DMS79 (cell line): Measurements from ENCODE around the gene CEMIP2.
"Not testable (repeated sequence)": the region's sequence is repeated elsewhere in the genome, so short reads cannot be mapped to it uniquely, and the experiment has no call there.

Experiments
- DNase-seq: peaks from one replicate; lab custom pipeline; 2025; lab: John Stamatoyannopoulos, UW

CEMIP2 gene

DNA sequence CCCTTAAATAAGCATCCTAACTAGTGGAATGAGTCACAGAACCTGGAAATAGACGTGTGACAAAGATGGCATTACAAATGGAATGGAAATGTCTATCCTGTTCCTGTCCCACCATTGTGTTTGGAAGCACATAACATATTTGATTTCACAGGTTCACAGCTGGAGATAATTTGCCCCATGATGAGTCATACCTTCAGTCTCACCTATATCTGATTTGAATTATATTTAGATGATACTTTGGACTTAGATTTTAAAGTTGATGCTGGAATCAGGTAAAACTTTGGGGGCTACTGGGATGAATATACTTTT, 92.5 kb downstream of the CEMIP2 start:
- DNase-seq, result no peak

DNA sequence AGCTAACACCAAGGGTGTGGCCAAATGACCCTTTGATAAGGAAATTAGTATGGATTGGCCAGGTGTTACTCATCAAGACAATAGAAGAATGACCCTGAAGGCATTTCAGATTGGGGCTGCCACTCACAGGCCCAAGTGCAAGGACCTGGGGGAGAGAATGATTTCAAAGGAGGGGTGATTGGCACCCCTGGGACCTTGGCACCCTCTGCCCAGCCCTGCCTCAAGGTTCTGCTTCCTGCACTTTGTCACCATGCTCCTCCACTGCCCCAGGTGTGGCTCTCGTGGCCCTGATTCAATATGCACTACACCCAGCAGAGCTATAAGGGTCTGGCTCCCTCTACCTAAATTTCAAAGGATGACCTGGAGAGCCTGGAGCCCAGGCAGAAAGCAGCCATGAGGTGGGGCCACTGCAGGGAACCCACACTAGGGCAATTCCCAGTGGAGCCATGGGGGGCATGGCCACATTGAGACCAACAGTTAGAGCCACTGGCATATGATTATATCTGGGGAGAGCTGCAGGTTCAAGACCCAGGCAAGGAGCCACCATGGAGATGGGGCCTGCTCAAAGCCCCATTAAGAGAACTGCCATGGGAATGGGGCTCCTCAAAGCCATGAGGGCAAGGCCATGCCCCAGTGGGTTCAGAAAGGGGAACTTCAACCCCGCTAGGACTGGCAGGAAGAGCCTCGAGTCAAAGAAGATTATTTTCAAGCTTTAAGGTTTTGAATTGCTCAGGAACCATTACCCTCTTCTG, 93.0 kb downstream of the CEMIP2 start:
- no peak for DNase-seq

DNA sequence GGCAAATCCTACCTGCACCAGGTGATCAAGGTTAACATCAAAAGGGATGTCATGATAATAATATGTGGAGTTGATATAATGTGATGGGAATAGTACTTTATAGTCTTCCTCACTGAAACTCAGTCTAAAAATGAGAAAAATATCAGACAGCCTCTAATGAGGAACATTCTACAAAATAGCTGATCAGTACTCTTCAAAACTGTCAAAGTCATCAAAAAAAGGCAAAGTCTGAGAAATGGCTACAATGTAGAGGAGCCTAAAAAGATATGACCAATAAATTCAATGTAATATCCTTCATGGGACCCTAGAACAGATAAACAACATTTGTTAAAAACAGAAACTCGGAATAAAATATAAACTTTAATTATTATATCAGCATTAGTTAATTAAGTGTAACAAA, 95.7 kb downstream of the CEMIP2 start:
- no peak for DNase-seq

DNA sequence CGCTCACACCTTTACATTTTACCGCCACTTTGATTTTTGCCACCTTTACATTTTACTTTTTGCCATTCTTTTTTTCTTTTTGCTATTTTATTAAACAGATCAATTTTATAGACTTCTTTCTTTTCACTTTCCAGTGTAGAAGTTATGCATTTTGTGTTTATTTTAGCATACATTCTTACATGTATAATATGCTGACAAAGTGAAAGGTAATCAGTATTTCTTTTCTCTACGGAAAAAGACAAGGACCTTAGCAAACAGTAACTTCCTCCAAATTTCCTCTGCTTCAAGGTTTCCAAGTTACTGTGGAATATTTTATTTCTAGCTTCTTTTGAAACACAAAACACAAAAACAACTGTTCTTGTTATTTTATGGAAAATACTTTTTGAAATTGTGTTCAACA, 97.0 kb downstream of the CEMIP2 start:
- DNase-seq, result no peak

DNA sequence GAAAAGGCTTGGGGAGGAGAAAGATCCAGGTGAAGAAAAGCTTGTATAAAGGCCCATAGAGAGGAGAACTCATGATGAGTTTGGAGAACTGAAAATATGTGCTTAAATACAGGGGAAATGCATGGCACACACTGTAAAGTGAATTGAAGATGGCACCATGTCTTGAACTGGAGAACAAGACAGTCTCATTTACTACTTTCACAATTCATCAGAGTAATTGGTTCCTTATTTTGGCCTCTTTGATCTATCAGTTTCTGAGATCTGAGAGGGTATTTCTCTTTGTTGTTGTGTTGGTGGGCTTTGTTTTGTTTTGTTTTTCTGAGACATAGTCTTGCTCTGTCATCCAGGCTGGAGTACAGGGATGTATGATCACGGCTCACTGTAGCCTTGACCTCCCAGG, 98.2 kb downstream of the CEMIP2 start:
- no peak for DNase-seq

DNA sequence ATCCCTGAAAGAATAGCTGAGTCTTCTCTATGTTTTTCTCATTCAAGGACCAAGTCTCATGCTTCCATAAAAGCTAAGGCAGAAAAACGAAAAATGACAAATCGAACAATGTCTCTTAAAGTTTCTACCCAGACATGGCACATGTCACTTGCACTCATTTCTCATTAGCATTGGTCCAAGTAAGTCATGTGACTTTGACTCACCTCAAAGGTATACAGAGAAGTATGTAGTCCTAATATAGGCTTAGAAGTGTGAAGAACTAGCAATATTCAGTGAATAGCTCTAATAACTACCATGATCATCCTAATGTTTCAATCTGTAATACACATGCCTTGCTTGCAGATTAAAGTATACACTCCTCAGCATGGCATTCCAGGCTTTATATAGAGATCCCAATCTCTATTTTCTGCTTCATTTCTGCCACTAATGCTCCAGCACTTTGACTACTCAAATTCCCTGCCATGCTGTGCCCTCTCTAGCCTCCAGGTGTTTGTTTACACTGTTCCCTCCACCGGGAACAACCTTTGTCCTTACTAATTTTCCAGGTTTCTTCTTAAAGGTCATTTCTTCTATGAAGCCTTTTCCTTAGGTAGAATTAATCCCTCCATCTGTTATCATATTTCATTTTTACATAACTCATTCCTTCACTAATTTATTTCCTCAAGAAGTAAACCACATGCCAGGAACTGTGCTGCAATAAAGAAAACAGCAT, 98.9 kb downstream of the CEMIP2 start:
- DNase-seq, result no peak

DNA sequence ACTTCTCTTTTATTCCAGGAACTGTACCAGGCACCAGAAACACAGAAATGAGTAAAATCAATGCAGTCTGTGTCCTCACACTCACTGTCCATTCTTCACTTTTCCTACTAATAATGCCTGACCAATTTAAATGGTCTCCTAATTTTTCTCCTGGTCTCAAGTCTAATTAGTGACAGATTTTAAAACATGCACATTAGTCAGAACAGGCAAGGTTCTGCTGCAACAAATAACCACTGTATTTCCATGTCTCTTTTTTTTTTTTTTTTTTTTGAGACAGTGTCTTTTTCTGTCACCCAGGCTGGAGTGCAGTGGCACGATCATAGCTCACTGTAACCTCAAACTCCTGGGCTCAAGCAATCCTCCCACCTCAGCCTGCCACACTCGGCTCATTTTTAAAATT, 99.6 kb downstream of the CEMIP2 start:
- DNase-seq, result no peak

DNA sequence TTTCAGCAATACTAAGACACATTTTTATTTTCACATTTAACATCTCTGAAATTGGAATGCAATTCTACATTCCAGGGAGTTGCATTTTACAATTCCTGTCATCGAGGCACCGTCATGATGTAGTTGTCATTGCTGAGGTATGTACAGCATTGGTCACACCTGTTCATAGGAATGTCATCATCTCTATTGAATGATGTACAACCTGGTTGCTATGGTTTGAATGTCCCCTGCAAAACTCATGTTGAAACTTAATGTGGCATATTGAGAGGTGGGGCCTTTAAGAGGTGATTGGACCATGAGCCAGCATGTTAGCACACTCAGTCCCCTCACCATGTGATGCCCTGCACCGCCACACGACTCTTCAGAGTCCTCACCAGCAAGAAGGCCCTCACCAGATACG, 103.1 kb downstream of the CEMIP2 start:
- DNase-seq, result no peak

DNA sequence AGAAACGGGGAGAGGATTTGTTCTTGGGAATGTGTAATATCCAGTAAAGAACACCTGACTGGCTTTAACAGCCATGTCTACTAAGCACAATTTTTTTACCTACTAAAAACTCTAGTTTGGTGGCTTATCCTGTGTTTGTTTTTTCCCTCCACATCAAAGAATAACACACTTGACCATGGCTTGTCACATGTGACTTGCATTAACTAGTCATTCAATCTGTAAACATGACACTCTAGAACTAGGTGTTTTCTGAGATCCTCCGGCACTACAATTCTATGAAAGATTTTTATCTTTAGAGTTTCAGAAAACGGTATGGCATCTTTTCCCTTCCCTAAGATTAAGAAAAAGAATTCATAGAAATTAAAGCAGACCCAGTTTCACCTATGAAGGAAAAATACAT, 103.7 kb downstream of the CEMIP2 start:
- no peak for DNase-seq

DNA sequence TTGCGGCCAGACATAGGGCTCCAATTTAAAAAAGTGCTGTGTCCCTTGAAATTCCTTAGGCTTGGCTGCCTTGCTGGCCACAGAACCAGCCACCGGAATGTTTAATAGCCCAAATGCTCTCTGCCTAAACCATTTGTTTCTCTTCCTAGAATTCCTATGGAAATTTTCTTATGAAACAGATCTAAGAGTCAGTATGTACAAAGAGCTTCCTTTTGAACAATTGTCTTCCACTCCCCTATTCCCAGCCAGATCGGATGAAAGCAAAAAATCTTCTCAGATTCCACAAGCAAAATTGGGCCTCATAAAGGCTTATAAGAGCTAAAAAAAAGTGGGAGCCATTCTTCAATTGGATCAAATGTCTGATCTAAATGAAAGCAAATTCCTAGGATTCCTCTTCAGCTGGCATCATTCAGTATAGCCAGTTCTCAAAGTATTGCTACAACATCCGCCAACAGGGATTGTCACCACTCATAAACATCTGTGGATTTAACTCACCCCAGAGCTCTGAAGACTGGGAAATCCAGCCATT, 104.3 kb downstream of the CEMIP2 start:
- DNase-seq, result no peak

DNA sequence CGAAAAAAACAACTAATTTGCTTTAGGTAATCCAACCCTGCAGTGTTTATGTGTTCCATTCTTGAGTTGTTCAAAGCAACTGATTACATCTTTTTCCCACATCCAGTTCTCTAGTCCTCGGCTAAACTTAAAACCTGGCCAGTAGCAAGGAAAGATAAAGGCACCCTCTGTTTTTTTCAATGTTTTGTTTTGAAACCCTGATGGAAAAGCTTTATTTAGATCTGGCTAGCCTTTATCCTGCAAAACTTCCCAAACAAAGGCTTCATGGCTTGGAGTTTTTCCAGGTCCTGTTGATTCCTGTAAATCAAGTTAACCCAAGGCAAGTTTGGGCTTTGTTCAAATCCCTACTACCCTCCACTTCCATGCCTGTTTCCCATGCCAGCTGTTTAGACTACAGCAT, 105.1 kb downstream of the CEMIP2 start:
- no peak for DNase-seq

DNA sequence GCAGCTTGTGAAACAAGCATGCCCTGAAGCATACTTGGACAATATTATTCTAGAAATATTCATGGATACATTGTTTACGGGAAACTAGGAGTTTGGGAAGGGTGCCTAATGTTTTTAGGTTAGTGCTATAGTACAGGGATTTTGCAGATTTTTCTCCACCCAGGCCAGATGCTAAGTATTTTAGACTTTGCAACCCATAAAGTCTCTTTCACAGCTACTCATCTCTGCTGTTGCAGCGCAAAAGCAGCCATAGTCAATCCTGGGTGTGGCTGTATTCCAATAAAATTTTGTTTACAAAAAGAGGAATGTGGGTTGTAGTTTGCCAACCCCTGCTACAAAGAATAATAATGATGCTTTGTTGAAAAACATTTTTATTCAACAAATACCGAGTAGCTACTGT, 106.2 kb downstream of the CEMIP2 start:
- no peak for DNase-seq

DNA sequence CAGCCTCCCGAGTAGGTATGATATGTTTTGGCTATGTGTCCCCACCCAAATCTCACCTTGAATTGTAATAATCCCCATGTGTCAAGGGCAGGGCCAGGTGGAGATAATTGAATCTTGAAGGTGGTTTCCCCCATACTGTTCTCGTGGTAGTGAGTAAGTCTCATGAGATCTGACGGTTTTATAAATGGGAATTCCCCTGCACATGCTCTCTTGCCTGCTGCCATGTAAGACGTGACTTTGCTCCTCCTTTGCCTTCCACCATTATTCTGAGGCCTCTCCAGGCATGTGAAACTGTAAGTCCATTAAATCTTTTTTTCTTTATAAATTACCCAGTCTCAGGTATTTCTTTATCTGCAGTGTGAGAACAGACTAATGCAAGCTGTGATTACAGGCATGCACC, 111.0 kb downstream of the CEMIP2 start:
- not testable (repeated sequence) for DNase-seq

DNA sequence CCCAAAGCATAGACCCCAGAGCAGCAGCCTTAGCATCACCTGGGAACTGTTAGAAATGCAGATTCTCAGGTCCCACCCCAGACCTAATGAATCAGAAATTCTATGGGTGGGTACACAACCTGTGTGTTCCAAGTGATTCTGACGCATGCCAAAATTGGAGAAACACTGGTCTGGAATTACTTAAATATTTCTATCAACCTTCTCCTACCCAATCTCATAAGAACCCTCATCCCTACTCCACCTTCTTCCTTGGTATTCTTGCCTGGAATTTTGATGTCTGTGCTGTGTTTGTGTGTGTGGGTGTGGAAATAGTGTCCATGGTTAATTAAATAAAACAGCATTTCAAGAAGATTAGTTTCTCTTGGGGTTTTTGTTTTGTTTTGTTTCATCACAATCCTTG, 111.8 kb downstream of the CEMIP2 start:
- DNase-seq, result no peak

DNA sequence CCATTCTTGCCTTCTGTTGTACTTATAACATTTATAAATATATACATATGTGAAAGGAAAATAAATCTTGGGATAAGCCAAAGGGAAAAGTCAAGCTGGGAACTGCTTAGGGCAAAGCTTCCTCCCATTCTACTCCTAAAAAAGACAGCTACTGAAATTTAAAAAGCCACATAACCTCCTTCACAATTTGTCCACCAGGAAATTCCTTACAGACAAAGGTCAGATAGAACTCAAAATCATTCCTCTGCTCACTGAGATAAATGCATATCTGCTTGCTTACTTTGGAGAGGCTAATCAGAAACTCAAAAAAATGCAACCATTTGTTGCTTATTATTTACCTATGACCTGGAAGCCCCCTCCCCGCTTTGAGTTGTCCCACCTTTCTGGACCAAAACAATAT, 112.5 kb downstream of the CEMIP2 start:
- no peak for DNase-seq

DNA sequence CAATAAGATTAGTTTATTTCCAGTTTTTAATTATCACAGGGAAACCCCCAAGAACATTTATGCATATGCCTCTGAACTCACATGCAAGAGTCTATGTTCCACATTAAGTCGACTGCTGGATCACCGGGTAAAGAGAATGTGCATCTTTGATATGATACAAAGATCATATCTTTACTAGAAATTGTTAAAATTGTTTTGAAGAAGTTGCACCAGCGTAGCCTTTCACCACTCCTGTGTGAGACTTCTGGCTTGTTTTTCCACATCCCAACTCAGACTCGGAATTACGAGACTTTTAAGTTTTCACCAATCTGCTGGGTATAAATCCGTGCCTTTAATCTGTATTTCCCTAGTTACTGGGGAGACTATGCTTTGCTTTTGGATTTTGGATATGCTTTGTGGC, 113.2 kb downstream of the CEMIP2 start:
- DNase-seq, result no peak

DNA sequence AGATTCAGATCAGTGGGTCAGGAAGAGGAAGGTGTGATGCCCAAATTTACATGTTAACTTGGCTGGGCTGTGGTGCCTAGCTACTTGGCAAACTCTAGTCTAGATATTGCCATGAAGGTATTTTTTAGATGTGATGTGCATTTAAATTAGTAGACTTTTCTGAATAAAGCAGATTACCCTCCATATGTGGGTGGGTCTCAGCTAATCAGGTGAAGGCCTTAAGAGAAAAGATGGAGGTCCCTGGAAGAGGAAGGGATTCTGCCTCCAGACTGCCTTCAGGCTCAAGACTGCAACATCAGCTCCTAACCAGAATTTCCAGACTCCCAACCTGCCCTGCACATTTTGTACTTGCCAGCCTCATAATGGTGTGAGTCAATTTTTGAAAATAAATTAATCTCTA, 115.8 kb downstream of the CEMIP2 start:
- DNase-seq, result no peak

DNA sequence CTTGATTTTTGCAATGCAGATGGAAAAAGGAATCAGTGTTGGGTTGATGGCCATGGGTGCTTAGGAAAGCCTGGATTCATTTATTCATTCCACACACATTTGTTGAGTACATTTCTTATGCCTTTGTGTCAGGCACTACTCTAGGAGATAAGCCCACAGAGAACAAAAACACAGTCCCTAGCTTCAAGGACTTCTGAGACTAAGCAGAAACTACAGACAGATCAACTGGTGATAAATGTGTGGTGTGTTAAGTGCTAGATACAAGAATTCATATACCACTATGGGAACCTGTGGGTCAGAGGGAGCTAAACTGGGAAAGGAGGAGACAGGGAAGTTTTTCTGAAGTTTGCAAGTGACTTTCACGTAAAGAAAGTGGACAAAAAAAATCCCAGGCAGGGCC, 119.9 kb downstream of the CEMIP2 start:
- DNase-seq, result no peak

DNA sequence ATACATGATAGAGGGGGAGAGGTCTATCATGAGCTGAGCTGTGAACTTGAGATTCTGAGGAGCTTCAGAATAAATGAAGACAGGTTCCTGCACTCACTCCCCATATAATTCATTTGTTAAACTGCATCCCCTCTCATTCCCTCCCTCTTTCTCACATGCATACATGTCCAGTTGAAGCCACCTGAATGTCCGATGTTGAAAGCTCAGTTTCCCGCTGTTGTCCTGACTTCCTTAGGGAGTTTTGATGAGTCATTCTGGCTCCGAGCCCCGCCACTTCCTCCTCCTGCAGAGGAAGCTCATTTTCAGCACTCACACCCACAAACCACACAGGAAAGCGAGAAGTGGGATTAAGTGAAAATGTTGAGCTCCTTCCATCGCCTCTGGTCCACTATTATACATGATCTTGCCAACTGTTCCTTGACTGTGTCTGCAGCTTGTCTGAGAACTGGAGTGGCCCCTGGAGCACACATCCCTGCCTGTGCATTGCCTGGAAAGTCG, 121.2 kb downstream of the CEMIP2 start:
- no peak for DNase-seq

DNA sequence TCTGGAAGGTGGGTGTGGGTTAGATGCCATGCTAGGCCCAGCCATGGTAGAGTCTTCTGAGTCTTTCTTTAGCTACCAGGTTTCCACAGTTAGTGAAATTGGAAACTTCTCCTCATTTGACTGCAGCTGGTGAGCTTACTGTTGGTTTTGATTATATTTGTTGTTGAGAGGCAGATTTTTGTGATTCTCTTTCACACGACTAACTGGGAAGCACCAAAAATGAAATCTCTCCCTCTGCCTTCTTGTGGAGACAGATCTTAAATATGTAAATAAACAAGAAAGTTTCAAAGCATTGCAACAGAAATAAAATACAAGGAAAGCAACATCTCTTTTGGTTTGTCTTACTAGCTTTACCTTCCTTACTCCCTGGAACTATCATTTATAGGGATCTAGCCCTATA, 122.2 kb downstream of the CEMIP2 start:
- DNase-seq, result no peak

DNA sequence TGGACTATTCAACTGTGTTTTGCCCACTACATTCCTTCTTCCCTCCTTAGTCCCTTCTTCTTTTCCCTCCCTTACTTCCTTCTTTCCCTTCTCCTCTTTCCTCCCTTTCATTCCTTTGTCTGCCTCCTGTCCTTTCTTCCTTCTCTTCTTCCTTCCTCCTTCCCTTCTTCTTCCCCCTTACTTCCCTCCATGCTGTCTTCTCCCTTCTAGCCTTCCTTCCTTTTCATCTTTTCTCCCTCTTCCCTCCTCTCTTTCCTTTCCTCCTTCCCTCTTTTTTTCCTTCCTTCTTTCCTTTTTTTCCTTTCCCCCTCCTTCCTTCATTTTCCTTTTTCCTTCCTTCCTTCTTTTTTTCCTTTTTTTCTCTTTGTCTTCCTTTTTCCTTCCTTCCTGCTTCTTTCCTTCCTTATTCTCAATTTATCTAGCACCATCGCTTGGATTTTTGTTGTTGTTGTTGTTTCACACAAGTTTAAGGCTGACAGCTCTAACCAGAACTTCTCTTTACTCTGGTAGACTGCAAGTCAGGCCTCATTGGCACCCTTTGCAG, 123.4 kb downstream of the CEMIP2 start:
- DNase-seq, result no peak

DNA sequence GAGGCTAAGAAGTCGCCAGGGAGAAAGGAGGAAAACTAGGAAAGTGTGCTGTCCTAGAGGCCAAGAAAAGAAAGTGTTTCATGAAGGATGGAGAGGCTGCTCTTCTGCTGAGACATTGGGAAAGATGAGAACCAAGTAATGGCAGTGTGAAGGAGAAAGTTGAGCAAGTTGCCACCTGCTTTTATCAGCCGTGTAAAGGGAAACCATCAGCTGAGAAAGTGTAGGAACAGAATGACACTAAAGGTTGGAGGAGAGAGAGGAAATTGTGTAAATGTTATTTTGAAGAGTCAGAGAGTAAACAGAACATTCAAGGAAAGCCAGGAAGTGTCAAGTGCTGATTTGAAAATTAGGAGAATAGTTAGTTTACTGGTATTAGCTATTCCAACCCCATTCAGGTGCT, 125.0 kb downstream of the CEMIP2 start:
- DNase-seq, result no peak

DNA sequence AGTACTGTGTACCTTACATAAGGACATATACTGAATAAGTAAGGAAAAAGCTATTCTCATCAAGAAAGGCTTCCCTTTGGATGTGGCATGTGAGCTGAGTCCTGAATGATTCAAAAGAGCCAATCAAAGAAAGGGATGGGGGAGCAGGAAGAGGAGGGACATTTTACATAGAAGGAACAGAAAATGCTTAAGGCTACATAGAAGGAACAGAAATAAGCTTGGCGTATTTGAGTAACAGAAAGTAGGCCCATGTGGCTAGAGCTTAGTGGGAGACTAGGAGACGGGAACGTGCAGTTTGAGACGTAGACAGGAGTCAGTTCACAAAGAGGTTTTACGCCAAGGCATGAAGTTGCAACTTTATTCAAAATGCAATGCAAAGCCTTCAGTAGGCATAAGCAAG, 126.3 kb downstream of the CEMIP2 start:
- DNase-seq, result no peak
